ENCODE measurements around the gene HEXIM2.
A peak's percentile ranks its signal among the peaks of the same experiment; 100 is the strongest.

Gene HEXIM2

GRCh38 chr17:45162025-45162687 lies 481 bp downstream of the HEXIM2 start:
- Mint-ChIP-seq H3K4me3 (peak overlapping the region; percentile 97), H3K4me1 (ENCODE audit: low read depth) (peaks cover 39% of the 10 kb centered on the region), H3K9me3 (no peaks in the 10 kb centered on the region), H3K27ac (peak overlapping the region; percentile 97), H3K36me3 (ENCODE audit: low read depth) (peaks cover 35% of the 10 kb centered on the region), H3K27me3 (no peaks in the 10 kb centered on the region)
- no peak for DNase-seq

DNA sequence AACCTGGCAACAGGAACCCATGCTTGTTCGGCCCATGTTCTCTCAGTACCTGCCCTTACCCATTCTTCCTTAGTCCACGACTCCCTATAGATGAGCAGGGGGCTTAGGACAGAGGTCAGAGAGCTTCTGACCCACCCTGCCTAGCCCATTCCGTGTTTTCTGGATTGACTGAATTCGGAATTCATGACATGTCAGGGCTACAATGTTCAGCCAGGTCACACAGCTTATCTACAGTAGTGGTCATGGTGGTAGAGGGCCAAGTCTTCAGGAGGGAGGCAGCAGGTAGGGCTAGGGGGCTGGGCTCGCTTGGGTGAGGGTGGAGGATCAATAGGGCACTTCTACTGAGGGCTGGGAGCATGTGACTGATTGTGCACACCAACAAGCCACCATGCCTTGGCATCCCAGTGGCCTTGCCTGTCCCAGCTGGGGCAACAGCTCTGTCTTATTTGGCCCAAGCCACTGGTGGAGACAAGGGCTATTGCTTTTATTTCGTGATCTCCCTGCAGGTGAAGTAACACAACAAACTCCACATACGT lies 3.1 kb downstream of the HEXIM2 start:
- Mint-ChIP-seq H3K4me1 (ENCODE audit: low read depth) (peaks cover 18% of the 10 kb centered on the region), H3K27ac (no peak overlapping the region), H3K9me3 (no peaks in the 10 kb centered on the region), H3K27me3 (no peaks in the 10 kb centered on the region), H3K4me3 (no peak overlapping the region), H3K36me3 (ENCODE audit: low read depth) (peaks cover 12% of the 10 kb centered on the region)
- no peak for DNase-seq

DNA sequence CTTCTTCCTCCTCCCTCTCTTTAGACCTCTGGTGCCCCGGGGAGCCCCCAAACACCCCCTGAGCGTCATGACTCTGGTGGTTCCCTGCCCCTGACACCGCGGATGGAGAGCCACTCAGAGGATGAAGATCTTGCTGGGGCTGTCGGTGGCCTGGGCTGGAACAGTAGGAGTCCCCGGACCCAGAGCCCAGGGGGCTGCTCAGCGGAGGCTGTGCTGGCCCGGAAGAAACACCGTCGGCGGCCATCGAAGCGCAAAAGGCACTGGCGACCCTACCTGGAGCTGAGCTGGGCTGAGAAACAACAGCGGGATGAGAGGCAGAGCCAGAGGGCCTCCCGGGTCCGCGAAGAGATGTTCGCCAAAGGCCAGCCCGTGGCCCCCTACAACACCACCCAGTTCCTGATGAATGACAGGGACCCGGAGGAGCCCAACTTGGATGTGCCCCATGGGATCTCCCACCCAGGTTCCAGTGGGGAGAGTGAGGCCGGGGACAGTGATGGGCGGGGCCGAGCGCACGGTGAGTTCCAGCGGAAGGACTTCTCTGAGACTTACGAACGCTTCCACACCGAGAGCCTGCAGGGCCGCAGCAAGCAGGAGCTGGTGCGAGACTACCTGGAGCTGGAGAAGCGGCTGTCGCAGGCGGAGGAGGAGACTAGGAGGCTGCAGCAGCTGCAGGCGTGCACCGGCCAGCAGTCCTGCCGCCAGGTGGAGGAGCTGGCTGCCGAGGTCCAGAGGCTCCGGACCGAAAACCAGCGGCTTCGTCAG lies 7.5 kb downstream of the HEXIM2 start:
- Mint-ChIP-seq H3K27me3 (no peaks in the 10 kb centered on the region), H3K4me1 (ENCODE audit: low read depth) (peaks cover 31% of the 10 kb centered on the region), H3K4me3 (no peak overlapping the region), H3K36me3 (ENCODE audit: low read depth) (no peaks in the 10 kb centered on the region), H3K27ac (no peak overlapping the region), H3K9me3 (no peaks in the 10 kb centered on the region)
- no peak for DNase-seq

GRCh38 chr17:45170280-45170930 lies 8.7 kb downstream of the HEXIM2 start:
- no peaks in the 10 kb centered on the region for H3K9me3 Mint-ChIP-seq
- peak overlapping the region; percentile 78 for H3K27ac Mint-ChIP-seq
- no peaks in the 10 kb centered on the region for H3K27me3 Mint-ChIP-seq
- no peak for DNase-seq
- H3K4me3 Mint-ChIP-seq: no peak overlapping the region
- no peaks in the 10 kb centered on the region for H3K36me3 Mint-ChIP-seq (ENCODE audit: low read depth)
- peaks cover 27% of the 10 kb centered on the region for H3K4me1 Mint-ChIP-seq (ENCODE audit: low read depth)

DNA sequence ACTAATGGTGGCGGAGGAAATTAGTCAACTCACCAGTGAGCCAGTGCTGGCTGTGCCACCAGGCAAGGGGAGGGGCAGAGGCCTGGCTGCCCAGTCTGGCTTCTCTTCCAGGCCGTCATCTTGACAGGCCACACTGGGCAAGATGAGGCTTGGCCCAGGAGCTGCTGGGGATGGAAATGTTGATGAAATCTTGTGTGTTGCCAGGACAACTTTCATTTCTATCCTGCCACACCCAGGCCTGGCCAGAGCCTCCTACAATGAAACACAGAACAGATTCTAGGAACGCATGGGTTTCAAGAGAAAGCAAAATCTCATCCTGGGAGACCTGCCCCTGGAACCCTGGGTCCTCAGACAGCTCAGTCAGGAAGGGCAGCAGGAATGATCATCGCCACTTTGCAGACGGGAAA lies 9.3 kb downstream of the HEXIM2 start:
- H3K27ac Mint-ChIP-seq: peak overlapping the region; percentile 78
- DNase-seq: no peak
- H3K9me3 Mint-ChIP-seq: no peaks in the 10 kb centered on the region
- no peaks in the 10 kb centered on the region for H3K27me3 Mint-ChIP-seq
- no peaks in the 10 kb centered on the region for H3K36me3 Mint-ChIP-seq (ENCODE audit: low read depth)
- H3K4me1 Mint-ChIP-seq (ENCODE audit: low read depth): peaks cover 26% of the 10 kb centered on the region
- no peak overlapping the region for H3K4me3 Mint-ChIP-seq

DNA sequence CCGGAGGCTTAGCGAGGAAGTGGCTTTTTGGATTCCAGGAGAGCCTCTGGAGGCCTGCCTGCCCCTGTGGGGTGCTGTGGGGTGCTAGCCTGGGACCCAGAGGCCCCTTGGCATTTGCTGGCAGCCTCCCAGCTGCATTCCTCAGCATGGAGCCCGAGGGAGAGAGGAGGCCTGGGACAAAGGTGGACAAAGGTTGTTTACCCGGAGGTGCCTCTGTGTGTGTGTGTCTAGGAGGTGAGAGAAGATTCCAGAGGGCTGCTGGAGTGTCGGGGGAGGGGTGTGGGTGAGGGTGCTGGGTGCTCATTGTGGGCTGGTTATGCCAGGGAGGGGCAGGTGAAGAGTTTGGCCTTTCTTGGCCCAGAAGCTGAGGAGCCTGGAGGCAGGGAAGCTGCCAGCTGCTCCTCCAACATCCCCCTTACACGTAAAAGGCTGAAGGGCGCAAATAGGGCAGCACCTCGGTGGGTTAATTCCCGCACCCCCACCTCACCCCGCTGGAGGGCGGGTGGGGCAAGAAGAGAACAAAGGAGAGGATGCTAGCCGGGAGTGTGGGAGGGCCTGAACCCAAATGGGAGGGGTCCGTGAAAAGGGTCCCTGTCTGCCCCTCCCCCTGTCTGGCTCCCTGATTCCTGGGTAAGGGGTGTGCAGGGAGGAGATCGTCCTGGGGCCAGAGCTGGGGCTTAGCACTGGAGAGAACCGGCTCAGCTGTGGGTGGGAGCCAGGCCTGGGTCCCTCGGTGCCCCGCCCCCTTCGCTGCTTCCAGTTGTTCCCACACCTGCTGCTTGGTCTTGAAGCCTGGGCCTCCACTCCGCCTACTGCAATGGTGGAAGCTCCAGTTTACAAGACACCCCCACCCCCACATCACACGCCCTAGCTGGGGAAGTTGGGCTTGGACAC lies 9.9 kb downstream of the HEXIM2 start:
- DNase-seq: no peak
- H3K9me3 Mint-ChIP-seq: no peaks in the 10 kb centered on the region
- H3K4me3 Mint-ChIP-seq: no peak overlapping the region
- peaks cover 26% of the 10 kb centered on the region for H3K4me1 Mint-ChIP-seq (ENCODE audit: low read depth)
- peak overlapping the region; percentile 91 for H3K27ac Mint-ChIP-seq
- no peaks in the 10 kb centered on the region for H3K36me3 Mint-ChIP-seq (ENCODE audit: low read depth)
- no peaks in the 10 kb centered on the region for H3K27me3 Mint-ChIP-seq

GRCh38 chr17:45172232-45172540 lies 10.5 kb downstream of the HEXIM2 start:
- Mint-ChIP-seq H3K27ac (peak overlapping the region; percentile 91), H3K9me3 (no peaks in the 10 kb centered on the region), H3K4me3 (no peak overlapping the region), H3K4me1 (ENCODE audit: low read depth) (peaks cover 26% of the 10 kb centered on the region), H3K27me3 (no peaks in the 10 kb centered on the region), H3K36me3 (ENCODE audit: low read depth) (no peaks in the 10 kb centered on the region)
- DNase-seq: no peak

- peak; percentile 80 for DNase-seq
- H3K27ac Mint-ChIP-seq: peak overlapping the region; percentile 91
- H3K4me3 Mint-ChIP-seq: peak overlapping the region; percentile 71
- no peaks in the 10 kb centered on the region for H3K36me3 Mint-ChIP-seq (ENCODE audit: low read depth)
- peaks cover 26% of the 10 kb centered on the region for H3K4me1 Mint-ChIP-seq (ENCODE audit: low read depth)
- H3K9me3 Mint-ChIP-seq: no peaks in the 10 kb centered on the region
- no peaks in the 10 kb centered on the region for H3K27me3 Mint-ChIP-seq
These were observed 11.0 kb downstream of the HEXIM2 start for GRCh38 chr17:45172541-45173286.

DNA sequence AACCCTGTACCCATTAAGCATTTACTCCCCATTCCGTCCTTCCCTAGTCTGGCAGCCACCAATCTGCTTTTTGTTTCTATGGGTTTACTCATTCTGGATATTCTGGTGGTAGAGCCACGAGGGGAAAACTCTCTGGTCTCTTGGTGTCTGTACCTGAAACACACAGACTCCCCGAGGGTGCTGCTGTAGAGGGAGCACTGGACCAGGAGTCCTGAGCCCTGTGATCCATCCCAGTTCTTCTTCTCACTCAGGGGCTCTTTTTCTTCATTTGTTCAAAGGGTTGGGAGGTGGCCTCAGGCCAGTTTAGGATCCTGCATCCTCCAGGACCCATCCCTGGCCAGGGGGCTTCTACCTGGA lies 14.1 kb downstream of the HEXIM2 start:
- H3K9me3 Mint-ChIP-seq: no peaks in the 10 kb centered on the region
- H3K27me3 Mint-ChIP-seq: no peaks in the 10 kb centered on the region
- no peak overlapping the region for H3K4me3 Mint-ChIP-seq
- H3K36me3 Mint-ChIP-seq (ENCODE audit: low read depth): no peaks in the 10 kb centered on the region
- peaks cover 22% of the 10 kb centered on the region for H3K4me1 Mint-ChIP-seq (ENCODE audit: low read depth)
- H3K27ac Mint-ChIP-seq: peak overlapping the region; percentile 64
- no peak for DNase-seq

- no peak overlapping the region for H3K4me3 Mint-ChIP-seq
- H3K4me1 Mint-ChIP-seq (ENCODE audit: low read depth): peaks cover 6% of the 10 kb centered on the region
- no peaks in the 10 kb centered on the region for H3K9me3 Mint-ChIP-seq
- no peak for DNase-seq
- no peak overlapping the region for H3K27ac Mint-ChIP-seq
- no peaks in the 10 kb centered on the region for H3K36me3 Mint-ChIP-seq (ENCODE audit: low read depth)
- no peaks in the 10 kb centered on the region for H3K27me3 Mint-ChIP-seq
These were observed 15.9 kb downstream of the HEXIM2 start for GRCh38 chr17:45177563-45177962.

- Mint-ChIP-seq H3K27me3 (no peaks in the 10 kb centered on the region), H3K4me1 (ENCODE audit: low read depth) (no peaks in the 10 kb centered on the region), H3K27ac (no peak overlapping the region), H3K36me3 (ENCODE audit: low read depth) (no peaks in the 10 kb centered on the region), H3K9me3 (no peaks in the 10 kb centered on the region), H3K4me3 (no peak overlapping the region)
- DNase-seq: no peak
These were observed 22.5 kb downstream of the HEXIM2 start for GRCh38 chr17:45184144-45184543.

DNA sequence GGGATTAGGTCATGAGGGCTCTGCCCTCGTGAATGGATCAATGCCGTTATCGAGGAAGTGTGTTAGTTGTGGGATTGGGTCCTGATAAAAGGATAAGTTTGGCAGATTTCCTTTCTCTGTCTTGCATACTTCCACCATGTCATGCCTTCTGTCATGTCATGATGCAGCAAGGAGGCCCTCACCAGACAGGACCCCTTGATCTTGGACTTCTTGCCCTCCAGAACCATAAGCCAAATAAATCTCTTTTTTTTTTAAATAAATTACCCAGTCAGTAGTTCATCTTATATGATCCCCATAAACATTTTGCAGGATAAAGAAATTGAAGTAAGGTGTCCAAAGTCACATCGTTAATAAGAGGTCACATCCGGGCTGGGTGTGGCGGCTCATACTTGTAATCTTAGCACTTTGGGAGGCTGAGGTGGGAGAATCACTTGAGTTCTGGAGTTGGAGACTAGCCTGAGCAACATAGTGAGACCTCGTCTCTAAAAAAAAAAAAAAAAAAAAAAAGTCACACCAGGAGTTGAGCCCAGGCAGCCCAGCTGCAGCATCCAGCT lies 25.2 kb downstream of the HEXIM2 start:
- Mint-ChIP-seq H3K36me3 (ENCODE audit: low read depth) (no peaks in the 10 kb centered on the region), H3K27ac (no peak overlapping the region), H3K4me3 (no peak overlapping the region), H3K27me3 (no peaks in the 10 kb centered on the region), H3K4me1 (ENCODE audit: low read depth) (no peaks in the 10 kb centered on the region), H3K9me3 (no peaks in the 10 kb centered on the region)
- no peak for DNase-seq

GRCh38 chr17:45189009-45189408 lies 27.3 kb downstream of the HEXIM2 start:
- H3K9me3 Mint-ChIP-seq: no peaks in the 10 kb centered on the region
- H3K36me3 Mint-ChIP-seq (ENCODE audit: low read depth): no peaks in the 10 kb centered on the region
- no peak for DNase-seq
- H3K27me3 Mint-ChIP-seq: no peaks in the 10 kb centered on the region
- no peaks in the 10 kb centered on the region for H3K4me1 Mint-ChIP-seq (ENCODE audit: low read depth)
- H3K4me3 Mint-ChIP-seq: no peak overlapping the region
- H3K27ac Mint-ChIP-seq: no peak overlapping the region

All from activated T-cell treated with anti-CD3 and anti-CD28 coated beads, Interleukin-2, amount 50 U/mL, for 24 hours (primary cell).